Osteocyte (in vitro differentiated cells): ENCODE data around the gene BCAR1. TPM values are rescaled to one million over a fixed set of nuclear protein-coding genes. Genes with fewer than 3 reads are reported as not detected.
"Not testable (repeated sequence)": the region's sequence is repeated elsewhere in the genome, so short reads cannot be mapped to it uniquely, and the experiment has no call there.

Source experiments
- DNase-seq: peaks from one replicate; pipeline ENCODE4 v3.0.0; 2021; ENCODE audit warnings: mixed read lengths; ENCODE audit not compliant: unreplicated experiment; ENCODE audit errors: extremely low spot score
- H3K27ac Mint-ChIP-seq: one replicate; pipeline ENCODE4 v1.8.0; 2021; ENCODE audit warnings: mild to moderate bottlenecking, mixed read lengths; ENCODE audit not compliant: unreplicated experiment
- H3K27me3 Mint-ChIP-seq: one replicate; pipeline ENCODE4 v1.8.0; 2021; ENCODE audit warnings: mixed read lengths; ENCODE audit not compliant: unreplicated experiment
- H3K36me3 Mint-ChIP-seq: one replicate; pipeline ENCODE4 v1.8.0; 2021; ENCODE audit warnings: mixed read lengths; ENCODE audit not compliant: unreplicated experiment
- H3K4me1 Mint-ChIP-seq: one replicate; pipeline ENCODE4 v1.8.0; 2021; ENCODE audit warnings: mixed read lengths; ENCODE audit not compliant: unreplicated experiment
- H3K4me3 Mint-ChIP-seq: one replicate; pipeline ENCODE4 v1.8.0; 2021; ENCODE audit warnings: mild to moderate bottlenecking, moderate library complexity, mixed read lengths; ENCODE audit not compliant: unreplicated experiment
- H3K9me3 Mint-ChIP-seq: one replicate; pipeline ENCODE4 v1.8.0; 2021; ENCODE audit warnings: mixed read lengths; ENCODE audit not compliant: unreplicated experiment
- CTCF ChIP-seq: fragments of 200-600 bp; sonication (generic); IDR thresholded peaks from 2 replicates; pipeline ENCODE4 v1.5.0; 2021; ENCODE audit warnings: antibody characterized with exemption, mild to moderate bottlenecking, moderate library complexity
- total RNA-seq: library from RNA; stranded (reverse); gene quantifications from 2 replicates; pipeline ENCODE4 v1.2.1, GENCODE V29; 2021

The BCAR1 gene
- total RNA-seq, 1 donor from 2014 or later, result 138 TPM

GRCh38 chr16:75207831-75208230 lies 43.6 kb downstream of the BCAR1 start:
- Mint-ChIP-seq H3K4me3 (no peak overlapping the region), H3K4me1 (no peaks in the 10 kb centered on the region), H3K36me3 (no peaks in the 10 kb centered on the region), H3K27me3 (peaks cover 2% of the 10 kb centered on the region), H3K27ac (no peak overlapping the region), H3K9me3 (no peaks in the 10 kb centered on the region)
- no peak for DNase-seq
- no peak for TF ChIP-seq CTCF

GRCh38 chr16:75206749-75207451 lies 44.5 kb downstream of the BCAR1 start, which contains the start of gene CTRB2:
TSS of gene CTRB2 (minus strand) at chr16:75207161. CDS start at chr16:75207141, 20 bp downstream.
- H3K4me1 Mint-ChIP-seq, result no peaks in the 10 kb centered on the region
- H3K27me3 Mint-ChIP-seq, result no peaks in the 10 kb centered on the region
- H3K4me3 Mint-ChIP-seq, result no peak within 1 kb of the TSS
- no peaks in the 10 kb centered on the region for H3K9me3 Mint-ChIP-seq
- no peaks in the 10 kb centered on the region for H3K36me3 Mint-ChIP-seq
- no peak for DNase-seq
- no peak for TF ChIP-seq CTCF
- H3K27ac Mint-ChIP-seq, result no peak within 1 kb of the TSS

- DNase-seq, H3K4me3 Mint-ChIP-seq, H3K27me3 Mint-ChIP-seq, H3K27ac Mint-ChIP-seq, H3K36me3 Mint-ChIP-seq, H3K9me3 Mint-ChIP-seq, H3K4me1 Mint-ChIP-seq: not testable (repeated sequence)
These were observed 45.3 kb downstream of the BCAR1 start for GRCh38 chr16:75205961-75206748.

- H3K27me3 Mint-ChIP-seq, DNase-seq, H3K9me3 Mint-ChIP-seq, H3K36me3 Mint-ChIP-seq, H3K27ac Mint-ChIP-seq, H3K4me1 Mint-ChIP-seq, H3K4me3 Mint-ChIP-seq: not testable (repeated sequence)
These were observed 46.0 kb downstream of the BCAR1 start for GRCh38 chr16:75205438-75205837.

- not testable (repeated sequence) for DNase-seq, H3K27ac Mint-ChIP-seq, H3K36me3 Mint-ChIP-seq, H3K4me1 Mint-ChIP-seq, H3K9me3 Mint-ChIP-seq, H3K4me3 Mint-ChIP-seq, H3K27me3 Mint-ChIP-seq
These were observed 46.5 kb downstream of the BCAR1 start for GRCh38 chr16:75204905-75205304.

GRCh38 chr16:75204410-75204758 lies 47.0 kb downstream of the BCAR1 start:
- DNase-seq, result no peak
- Mint-ChIP-seq H3K27ac (no peak overlapping the region), H3K27me3 (no peaks in the 10 kb centered on the region), H3K4me1 (no peaks in the 10 kb centered on the region), H3K36me3 (no peaks in the 10 kb centered on the region), H3K9me3 (no peaks in the 10 kb centered on the region), H3K4me3 (no peak overlapping the region)
- TF ChIP-seq CTCF, result no peak
